Activated T-helper 1 cell treated with Interleukin-2 at 50 U/mL for 16 hours (primary cell): ENCODE results near the gene COX6A2.
"Not testable (repeated sequence)": the region's sequence is repeated elsewhere in the genome, so short reads cannot be mapped to it uniquely, and the experiment has no call there.

Source experiments
- DNase-seq: peaks from one replicate; pipeline ENCODE4 v3.0.0-alpha.2; 2020; ENCODE audit warnings: low read depth

COX6A2 gene

DNA sequence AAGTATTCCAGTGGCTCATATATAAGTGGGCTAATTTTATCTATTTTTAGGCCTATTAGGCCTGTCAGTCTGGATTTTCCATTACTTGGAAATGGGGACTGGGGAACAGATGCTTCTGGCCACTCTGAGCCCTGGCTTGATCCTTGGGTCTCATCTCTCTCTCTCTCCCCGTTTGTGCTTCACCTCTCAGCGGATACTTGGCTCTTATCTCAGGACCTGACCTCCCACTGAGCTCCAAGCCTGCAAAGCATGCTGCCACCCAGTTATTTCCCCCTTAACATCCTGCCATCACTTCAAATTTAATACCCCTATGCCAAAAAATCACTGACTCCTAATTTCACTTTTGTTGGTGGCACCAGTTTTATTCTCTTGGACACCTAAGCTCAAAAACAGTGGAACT, 10.3 kb upstream of the COX6A2 start:
- no peak for DNase-seq

DNA sequence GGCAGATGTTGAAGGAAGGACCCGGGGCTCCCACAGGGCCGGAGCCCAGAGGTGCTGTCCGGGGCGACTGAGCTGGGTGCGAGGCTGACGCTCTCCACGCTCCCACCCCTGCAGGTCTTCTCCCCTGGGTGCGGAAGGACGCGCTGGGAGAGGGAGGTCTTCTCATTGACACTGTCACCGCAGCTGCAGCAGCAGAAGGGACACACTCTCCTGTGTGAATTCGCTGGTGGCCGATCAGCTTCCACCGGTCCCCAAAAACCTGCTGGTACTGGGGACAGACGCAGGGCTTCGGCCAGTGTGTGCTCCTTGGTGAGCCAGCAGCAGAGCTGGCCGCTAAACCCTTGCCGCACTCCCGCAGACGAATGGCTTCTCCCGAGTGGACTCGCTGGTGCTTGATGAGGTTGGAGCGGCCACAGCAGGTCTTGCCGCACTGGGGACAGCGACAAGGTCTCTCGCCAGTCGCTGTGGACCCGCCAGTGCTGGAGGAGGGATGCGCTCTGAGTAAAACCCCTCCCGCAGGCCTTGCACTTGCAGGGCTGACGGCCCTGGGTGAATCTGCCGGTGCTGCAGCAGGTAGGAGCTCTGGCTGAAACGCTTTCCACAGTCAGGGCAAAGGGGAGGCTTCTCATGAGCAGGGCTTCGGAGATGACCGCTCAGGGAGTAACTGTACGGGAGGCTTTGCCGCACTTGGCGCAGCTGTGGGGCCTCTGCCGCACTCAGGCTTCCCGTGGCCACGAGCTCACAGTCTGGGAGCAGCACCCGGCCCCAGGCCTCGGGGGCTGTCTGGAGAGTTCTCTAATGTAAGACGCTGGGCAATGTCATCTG, 8.3 kb upstream of the COX6A2 start:
- DNase-seq, result no peak

DNA sequence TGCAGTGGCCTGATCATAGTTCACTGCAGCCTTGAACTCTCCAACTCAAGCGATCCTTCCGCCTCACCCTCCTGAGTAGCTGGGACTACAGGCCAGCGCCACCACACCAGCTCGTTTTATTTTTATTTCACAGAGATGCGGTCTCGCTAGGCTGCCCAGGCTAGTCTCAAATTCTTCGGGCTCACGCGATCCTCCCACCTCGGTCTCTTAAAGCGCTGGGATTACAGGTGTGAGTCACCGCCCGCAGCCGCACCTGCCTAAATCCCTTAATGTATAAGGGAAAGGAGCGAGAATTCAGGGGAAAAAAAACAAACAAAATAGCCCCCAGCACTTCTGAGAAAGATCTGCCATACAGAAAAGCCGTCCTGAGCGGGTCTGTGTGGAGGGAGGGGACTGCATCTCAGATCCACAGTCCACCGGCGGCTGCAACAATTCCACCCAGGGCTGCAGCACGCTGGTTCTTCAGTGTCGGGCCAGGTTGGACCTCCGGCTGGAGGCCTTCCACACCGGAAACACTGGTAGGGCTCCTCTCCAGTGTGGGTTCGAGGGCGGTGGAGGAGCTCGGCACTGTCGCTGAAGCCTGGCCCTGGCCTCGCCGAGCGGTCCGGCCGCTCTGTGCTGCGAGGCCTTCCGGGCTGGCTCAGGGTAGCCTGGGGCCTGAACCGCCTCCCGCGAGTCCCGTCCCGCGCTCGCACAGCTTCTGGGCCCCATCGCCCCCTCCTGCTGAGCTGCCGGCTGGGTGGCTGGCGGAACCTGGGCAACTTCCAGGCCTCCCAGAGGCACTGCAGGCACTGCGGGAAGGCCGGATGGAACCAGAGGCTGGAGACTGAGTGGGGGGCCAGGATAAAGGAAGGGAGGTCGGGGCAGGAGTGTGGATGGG, 7.4 kb upstream of the COX6A2 start:
- no peak for DNase-seq

DNA sequence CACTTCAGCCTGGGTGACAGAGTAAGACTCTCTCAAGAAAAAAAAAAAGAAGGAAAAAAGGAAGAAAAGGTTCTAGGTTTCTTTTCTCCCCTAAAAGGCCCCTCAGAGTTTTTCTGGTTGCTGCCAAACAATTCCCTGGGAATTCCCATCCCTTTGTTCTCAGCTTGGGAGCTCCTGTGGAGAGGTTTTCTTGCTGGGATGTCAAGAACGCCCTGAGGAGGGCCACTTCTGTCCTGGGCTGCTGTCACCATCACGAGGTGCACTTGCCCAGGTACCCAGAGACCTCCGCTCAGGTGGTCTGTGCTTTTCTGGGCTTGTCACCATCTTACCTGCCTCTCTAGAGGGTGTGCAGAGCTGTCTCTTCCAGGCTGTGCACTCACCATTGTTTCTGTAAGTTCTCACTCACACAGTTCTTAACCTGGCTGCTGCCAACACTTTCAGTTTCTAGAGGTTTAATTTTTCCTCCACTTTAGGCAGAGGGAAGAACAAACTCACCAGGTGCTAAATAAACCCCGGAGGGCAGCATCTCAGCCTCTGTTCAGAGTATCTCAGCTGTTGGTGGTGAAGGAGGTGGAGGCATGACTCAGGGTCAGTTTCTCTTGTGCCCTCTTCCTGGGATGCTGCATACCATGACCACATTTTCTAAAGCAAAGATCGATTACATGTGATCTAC, 2.4 kb upstream of the COX6A2 start:
- no peak for DNase-seq

DNA sequence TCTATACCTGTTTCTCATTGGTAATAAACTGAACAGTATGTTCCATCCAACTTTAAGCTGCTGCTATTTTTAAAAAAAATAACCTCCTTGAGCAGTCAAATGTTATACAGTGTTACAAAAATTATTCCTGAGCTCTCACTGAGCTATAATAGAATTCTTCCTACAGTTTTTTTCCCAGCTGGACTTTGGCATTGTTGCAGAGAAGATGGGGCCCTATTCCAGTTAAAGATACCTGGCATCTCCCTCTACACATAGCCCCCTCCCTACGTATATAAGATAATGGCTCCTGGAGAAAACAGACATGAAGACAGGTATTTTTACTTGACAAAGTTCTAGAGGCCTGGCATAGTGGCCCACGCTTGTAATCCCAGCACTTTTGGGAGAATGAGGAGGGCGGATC, 1.6 kb upstream of the COX6A2 start:
- DNase-seq, result no peak

DNA sequence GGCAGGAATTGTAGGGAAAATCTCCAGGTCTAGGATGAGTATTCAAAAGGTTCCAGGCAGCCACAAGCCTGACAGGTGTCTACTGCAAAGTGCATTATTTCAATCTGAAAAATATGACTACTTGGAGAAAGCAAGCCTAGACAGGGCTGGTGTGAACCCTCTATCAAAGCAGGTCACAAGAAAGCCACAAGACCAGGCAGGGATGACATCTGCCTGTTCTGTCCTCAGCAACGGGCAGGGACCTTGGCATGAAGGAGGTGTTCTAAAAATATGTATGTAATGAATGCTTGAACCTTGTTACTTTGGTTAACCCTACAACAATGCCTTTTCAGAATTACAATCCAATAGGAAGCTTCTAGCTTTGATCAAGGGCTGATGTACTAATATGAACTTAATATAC, 1.2 kb upstream of the COX6A2 start:
- DNase-seq, result no peak

DNA sequence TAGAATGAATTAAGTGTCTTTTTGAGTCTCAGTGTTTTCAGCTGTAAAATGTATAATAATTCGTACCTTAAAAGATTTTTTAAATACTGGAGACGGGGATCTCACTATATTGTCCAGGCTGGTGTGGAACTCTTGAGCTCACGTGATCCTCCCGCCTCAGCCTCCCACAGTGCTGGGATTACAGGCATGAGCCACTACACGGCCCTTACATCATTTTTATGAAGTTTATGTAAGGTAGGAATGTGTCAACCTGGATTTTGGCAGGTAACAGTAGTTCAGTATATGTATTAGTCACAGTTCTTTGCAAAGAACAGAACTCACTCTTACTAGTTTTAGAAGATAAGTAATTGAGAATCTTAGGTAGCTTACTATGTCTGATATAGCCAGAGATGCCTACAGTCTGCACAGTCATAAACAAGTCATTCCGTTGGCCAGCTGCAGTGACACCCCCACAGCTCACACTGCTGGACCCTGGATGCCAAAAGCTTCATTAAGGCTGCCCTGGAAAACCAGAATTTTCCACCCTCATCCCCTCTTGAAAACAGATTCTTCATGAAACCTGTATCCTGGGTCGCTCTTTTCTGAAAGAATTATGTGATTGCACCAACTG, 583 bp upstream of the COX6A2 start:
- no peak for DNase-seq

DNA sequence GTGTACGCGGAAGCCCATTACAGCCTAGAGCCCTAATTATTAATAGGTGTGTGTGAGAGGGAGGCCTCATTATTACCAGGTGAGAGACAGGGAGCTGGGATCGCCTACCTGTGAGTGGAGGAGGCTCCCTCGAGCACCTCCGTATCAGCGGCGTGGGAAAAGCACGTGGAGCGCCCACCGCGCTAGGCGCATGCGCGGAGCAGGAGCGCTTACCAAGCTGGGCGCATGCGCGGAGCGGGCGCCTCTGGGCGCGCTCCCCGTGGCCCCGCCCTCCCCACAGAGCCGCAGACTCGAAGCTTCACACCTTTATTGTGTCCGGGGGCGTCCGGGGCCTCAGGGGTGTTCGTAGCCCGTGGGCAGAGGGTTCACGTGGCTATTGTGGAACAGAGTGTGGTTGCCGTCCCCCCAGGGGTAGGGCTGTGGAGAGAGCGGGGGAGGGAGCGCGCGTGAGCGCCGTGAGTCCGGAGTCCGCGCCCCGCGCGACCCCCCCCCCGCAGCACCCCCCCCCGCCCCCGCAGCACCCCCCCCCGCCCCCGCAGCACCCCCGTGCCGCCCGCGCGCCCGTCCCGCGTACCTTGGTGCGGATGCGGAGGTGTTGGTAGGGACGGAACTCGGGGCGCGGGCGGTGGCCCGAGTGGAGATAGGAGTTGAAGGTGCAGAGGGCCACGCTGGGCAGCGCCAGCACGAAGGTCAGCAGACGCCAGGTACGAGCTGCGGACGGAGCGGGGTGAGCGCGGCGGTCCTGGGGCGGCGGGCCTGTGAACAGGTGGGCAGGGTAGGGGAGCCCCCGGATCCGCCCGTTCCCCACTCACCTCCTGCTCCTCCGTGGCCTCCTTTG, 500 bp downstream of the COX6A2 start:
- DNase-seq, result peak; percentile 40

DNA sequence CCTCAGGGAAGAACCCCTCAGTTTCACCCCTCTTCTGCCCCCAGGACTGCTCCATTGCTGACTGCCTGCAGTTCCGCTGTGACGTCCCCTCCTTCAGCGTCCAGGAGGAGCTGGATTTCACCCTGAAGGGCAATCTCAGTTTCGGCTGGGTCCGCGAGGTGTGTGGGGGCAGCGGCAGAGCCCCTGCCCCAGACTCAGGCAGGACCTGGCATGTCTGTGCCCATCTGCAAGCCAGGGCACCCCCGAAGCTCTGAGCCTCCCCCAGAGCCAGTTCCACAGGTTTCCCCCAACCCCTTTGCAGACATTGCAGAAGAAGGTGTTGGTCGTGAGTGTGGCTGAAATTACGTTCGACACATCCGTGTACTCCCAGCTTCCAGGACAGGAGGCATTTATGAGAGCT, 4.4 kb downstream of the COX6A2 start:
- no peak for DNase-seq

DNA sequence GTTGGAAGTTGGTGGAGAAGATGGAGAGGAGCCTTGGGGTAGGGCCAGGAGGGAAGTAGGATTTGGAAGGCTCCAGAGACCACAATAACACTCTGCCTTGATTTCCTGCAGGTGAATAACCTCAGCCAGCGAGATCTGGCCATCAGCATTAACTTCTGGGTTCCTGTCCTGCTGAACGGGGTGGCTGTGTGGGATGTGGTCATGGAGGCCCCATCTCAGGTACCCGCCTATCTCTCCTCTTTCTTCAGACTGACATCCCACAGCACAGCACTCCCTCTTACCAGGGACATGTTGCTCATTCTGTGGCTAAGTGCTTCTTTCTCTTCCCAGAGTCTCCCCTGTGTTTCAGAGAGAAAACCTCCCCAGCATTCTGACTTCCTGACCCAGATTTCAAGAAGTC, 4.9 kb downstream of the COX6A2 start:
- no peak for DNase-seq

DNA sequence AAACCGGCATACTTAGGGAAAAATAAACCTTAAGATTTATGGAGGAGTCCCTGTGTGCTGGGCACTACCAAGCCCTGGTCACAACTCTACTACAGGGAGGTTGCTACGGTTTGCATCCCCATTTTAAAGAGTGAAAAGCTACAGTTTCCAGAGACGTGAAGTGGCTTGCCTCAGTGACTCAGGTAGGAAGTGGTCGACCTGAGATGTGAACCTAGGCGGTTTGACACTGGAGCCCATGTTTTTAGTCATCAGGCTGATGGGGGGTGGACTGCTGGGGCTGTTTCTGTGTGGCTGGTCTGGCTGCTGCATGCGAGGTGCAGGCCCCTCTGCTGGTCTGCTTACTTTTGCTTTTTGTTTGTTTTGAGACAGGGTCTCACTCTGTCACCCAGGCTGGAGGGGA, 6.6 kb downstream of the COX6A2 start:
- no peak for DNase-seq

DNA sequence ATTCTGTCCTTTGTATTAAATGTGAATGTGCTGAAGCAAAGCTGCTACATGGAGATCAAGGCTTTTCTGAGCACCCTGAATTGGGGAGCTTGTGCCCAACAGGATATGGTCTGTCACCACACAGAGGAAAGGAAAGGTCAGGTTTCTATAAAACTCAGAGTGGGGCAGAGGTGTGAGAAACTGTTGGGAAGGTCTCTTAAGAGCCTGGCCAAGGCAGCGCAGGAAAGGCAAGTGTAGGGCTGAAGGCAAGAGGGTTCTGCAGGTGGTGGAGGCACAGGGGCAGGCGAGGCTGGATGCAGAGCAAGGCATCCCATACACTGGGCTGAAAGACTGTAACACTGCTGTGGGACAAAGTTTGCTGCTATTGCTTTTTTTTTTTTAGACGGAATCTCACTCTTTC, 8.1 kb downstream of the COX6A2 start:
- DNase-seq, result no peak

DNA sequence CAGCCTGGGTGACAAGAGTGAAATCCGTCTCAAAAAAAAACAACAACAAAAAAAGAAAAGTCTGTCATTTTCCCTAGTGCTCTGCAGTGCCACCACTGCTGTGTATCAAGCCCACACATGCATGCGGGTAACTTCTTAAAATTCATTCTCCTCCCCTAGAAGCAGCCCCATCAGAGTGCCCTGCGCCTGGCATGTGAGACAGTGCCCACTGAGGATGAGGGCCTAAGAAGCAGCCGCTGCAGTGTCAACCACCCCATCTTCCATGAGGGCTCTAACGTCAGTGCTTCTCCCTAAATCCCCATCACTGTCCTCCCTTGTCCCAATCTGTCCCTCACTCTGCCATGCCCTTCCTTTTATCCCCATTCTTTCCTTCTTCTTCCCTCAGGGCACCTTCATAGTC, 10.2 kb downstream of the COX6A2 start:
- no peak for DNase-seq

DNA sequence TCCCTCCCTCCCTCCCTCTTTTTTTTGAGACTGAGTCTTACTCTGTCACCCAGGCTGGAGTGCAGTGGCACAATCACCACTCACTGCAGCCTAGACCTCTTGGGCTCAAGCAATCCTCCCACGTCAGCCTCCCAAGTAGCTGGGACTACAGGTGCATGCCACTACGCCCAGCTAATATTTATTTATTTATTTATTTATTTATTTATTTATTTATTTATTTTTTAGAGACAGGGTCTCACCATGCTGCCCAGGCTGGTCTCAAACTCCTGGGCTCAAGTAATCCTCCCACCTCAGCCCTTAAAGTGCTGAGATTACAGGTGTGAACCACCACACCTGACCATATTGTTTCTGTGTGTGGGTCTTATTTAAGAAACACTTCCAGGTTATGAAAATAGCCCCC, 11.1 kb downstream of the COX6A2 start:
- not testable (repeated sequence) for DNase-seq

DNA sequence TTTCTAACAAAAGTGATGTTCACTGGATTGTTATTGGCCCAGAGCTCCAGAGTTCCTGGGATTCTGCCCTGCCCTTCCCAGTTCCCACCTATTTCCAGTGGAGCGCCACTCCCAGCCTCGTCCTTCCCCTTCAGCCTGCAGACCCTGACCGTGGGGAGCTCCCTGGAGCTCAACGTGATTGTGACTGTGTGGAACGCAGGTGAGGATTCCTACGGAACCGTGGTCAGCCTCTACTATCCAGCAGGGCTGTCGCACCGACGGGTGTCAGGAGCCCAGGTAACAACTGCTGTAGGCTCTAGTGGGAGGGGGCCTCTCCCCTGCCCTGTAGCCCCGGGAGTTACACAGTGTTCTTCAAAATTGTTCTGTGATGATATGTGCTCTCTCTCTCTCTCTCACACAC, 11.8 kb downstream of the COX6A2 start:
- no peak for DNase-seq

DNA sequence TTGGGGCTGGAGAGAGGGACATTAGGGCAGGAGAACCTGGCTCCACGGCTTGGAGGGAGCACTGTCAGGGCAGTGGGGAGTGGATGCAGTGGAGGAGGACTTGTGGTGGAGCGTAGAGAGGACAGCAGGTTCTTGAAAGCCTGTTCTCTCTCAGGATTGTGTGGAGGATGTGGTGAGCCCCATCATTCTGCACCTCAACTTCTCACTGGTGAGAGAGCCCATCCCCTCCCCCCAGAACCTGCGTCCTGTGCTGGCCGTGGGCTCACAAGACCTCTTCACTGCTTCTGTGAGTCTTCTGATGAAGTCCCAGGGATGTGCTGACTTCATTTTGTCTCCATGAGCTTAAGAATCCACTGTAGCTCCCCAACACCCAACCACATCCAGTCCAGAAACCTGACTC, 13.5 kb downstream of the COX6A2 start:
- no peak for DNase-seq

DNA sequence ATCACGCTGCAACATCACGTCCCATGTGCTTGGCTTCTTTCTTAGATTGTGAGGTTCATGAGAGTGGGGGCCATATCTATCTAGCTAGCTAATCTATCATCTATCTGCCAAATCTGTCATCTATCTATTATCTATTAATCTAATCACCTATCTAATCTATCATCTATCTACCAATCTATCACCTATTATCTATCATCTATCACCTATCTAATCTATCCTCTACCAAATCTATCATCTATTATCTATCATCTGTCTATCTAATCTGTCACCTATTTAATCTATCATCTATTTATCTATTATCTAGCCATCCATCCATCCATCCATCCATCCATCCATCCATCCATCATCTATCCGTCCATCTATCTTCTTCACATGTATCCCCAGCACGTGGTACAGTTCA, 14.2 kb downstream of the COX6A2 start:
- DNase-seq, result no peak

DNA sequence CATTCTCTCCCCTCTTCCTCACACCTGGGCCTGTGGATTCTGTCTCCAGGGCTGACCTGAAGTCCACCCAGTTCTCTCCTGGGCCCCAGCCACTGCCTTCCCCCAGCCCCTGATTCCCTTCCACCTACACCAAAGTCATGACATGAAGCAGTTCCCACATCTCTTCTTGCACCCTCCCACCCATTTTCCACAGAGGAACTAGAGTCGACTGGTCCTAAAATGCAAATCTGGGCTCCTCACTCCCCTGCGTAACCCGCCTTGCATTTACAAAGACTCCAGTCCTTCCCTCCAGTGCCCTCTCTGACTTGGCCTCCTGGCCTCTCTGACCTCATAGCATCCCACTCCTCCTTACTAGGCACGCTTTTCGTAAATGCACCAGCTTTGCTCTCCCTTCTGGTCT, 14.8 kb downstream of the COX6A2 start:
- DNase-seq, result no peak

DNA sequence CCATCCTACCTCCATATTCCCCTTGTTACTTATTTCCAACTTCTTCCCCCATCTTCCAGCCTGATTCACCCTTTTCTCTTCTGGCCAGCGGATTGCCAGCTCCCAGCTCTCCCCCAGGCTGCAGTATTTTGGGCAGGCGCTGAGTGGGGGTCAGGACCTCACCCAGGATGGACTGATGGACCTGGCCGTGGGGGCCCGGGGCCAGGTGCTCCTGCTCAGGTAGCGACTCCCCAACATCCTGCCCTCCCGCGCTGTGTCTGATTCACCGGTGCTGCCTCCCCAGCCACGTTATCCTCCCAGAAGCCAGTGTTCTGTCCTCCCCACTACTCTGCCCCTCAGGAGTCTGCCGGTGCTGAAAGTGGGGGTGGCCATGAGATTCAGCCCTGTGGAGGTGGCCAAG, 15.4 kb downstream of the COX6A2 start:
- no peak for DNase-seq

DNA sequence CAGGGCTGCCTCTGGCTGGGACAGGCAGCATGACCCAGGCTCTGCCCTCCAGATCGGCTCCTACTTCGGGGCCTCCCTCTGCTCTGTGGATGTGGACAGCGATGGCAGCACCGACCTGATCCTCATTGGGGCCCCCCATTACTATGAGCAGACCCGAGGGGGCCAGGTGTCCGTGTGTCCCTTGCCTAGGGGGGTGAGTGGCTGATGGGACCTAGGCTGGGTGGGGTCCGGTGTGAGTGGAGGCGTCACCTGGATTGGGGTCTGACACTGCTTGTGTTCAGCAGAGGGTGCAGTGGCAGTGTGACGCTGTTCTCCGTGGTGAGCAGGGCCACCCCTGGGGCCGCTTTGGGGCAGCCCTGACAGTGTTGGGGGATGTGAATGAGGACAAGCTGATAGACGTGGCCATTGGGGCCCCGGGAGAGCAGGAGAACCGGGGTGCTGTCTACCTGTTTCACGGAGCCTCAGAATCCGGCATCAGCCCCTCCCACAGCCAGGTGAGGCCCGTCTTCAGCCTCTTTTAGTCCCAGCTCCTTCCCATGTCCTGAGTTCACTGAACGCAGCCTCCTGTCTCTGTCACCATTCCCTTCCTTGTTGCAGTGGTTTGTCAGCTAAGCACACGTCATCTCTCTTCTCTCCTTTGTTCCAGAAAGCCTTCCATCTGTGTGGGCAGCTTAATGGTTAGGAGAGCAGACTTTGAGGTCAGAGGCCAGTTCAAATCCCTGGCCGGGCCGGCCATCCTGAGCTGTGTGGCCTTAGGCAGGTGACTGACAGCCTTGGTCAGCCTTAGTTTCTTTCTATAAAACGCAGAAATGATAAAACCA, 16.9 kb downstream of the COX6A2 start:
- no peak for DNase-seq

DNA sequence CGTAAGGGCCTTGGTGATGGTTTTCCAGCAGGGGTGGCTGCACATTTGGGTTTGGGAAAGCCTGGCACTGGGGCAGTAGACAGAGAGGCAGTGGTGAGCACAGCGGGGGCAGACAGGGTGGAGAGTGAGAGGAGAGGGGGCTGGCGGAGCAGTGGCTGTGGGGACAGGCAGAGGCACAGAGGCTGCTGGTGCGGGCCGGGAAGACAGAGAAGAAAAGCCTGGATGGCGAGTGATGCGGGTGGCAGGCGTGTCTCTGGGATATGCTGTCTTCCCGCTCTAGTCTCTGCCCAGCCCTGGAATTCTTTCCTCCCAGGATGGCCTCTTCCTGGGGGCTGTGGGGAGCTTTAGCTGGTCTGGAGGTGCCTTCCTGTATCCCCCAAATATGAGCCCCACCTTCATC, 18.1 kb downstream of the COX6A2 start:
- no peak for DNase-seq
